K562 (cell line): ENCODE measurements around the gene SCG3. TPM values are rescaled to one million over a fixed set of nuclear protein-coding genes. Genes with fewer than 3 reads are reported as not detected.

ENCODE experiments used
- ATAC-seq: fragments of 200-7000 bp; cut with Tn5 transposase; 3 replicates; pipeline ENCODE4 v1.9.1; 2020; ENCODE audit warnings: moderate library complexity
- BruUV-seq: library from RNA; stranded (reverse); fragments of 400-500 nt; replicated peaks from 2 replicates; lab custom pipeline; 2021; lab: Mats Ljungman, UMichigan
- CTCF ChIA-PET: fragments of 300-600 bp; formaldehyde crosslinking; extraction: SDS; loops from one replicate; lab custom pipeline; 2021; ENCODE audit warnings: low intra/inter-chr PET ratio; lab: Yijun Ruan, JAX
- POLR2A ChIA-PET: fragments of 300-600, 350-650 bp; sonication (Branson Sonifier 250); formaldehyde crosslinking; extraction: SDS; loops from one replicate; lab custom pipeline; 2021; ENCODE audit warnings: antibody characterized with exemption, inconsistent platforms; lab: Yijun Ruan, JAX
- DNase-seq, 4 experiments: peaks; one replicate each; pipeline versions ENCODE4 v3.0.0 to v3.0.0-alpha.2; 2011 to 2018; ENCODE audit warnings: low spot score in 3 of 4, mixed read lengths in 3 of 4; ENCODE audit errors: extremely low read depth in 1 of 4
- FAIRE-seq: peaks from 2 replicates; lab custom pipeline; 2011; peaks lifted over from hg19 to GRCh38; lab: Jason Lieb, UNC
- H2AFZ ChIP-seq: 2 replicates; pipeline ENCODE4 v1.6.0; 2011; ENCODE audit warnings: low read depth, low read length, control low read depth, inconsistent platforms
- H3K27ac ChIP-seq: fragments of 200-600 bp; 3 replicates; pipeline ENCODE4 v1.8.0; 2011; ENCODE audit warnings: low read depth, mild to moderate bottlenecking, control low read depth, inconsistent platforms, low read length, moderate library complexity, mixed read lengths; ENCODE audit errors: extremely low read depth
- H3K27me3 ChIP-seq, 2 experiments: fragments of 300-600 bp in 1 of 2; 2 replicates in 1 of 2; 3 replicates in 1 of 2; pipeline versions ENCODE4 v1.6.0 to v1.8.0; 2011; ENCODE audit warnings: inconsistent platforms in 2 of 2, low read length in 2 of 2, mild to moderate bottlenecking in 1 of 2, mixed read lengths in 1 of 2, moderate library complexity in 1 of 2; ENCODE audit not compliant: control insufficient read depth in 2 of 2, insufficient read depth in 2 of 2
- H3K36me3 ChIP-seq: fragments of 300-600 bp; 3 replicates; pipeline ENCODE4 v1.8.0; 2011; ENCODE audit warnings: mild to moderate bottlenecking, low read length, inconsistent platforms; ENCODE audit not compliant: control insufficient read depth, insufficient read depth
- H3K4me1 ChIP-seq, 2 experiments: fragments of 200-600 bp in 1 of 2; replicated peaks in 1 of 2; 2 replicates in 1 of 2; 3 replicates in 1 of 2; pipeline versions ENCODE4 v1.5.1 to v1.8.0; 2011; ENCODE audit warnings: inconsistent platforms in 2 of 2, low read length in 2 of 2, mild to moderate bottlenecking in 1 of 2, mixed read lengths in 1 of 2, moderate library complexity in 1 of 2; ENCODE audit not compliant: control insufficient read depth in 2 of 2, insufficient read depth in 2 of 2
- H3K4me2 ChIP-seq: 2 replicates; pipeline ENCODE4 v1.6.1; 2011; ENCODE audit warnings: low read length, control low read depth, inconsistent platforms, mixed read lengths; ENCODE audit not compliant: insufficient read depth
- H3K4me3 ChIP-seq: fragments of 200-600 bp; sonication (generic), shearing (Covaris generic); 2 replicates; pipeline ENCODE4 v1.5.1; 2016; ENCODE audit warnings: control low read depth, inconsistent platforms
- H3K79me2 ChIP-seq: fragments of 200-600 bp; 3 replicates; pipeline ENCODE4 v1.8.0; 2011; ENCODE audit warnings: low read length, inconsistent platforms; ENCODE audit not compliant: control insufficient read depth, insufficient read depth
- H3K9ac ChIP-seq, 2 experiments: 2 replicates each; pipeline versions ENCODE4 v1.6.0 to v1.6.1; 2011; ENCODE audit warnings: low read depth in 2 of 2, low read length in 2 of 2, control low read depth in 1 of 2, inconsistent platforms in 1 of 2, mild to moderate bottlenecking in 1 of 2, mixed read lengths in 1 of 2; ENCODE audit not compliant: insufficient read depth in 1 of 2
- H3K9me1 ChIP-seq: one replicate; pipeline ENCODE4 v1.6.0; 2011; ENCODE audit warnings: inconsistent platforms, mild to moderate bottlenecking, low read length, moderate library complexity; ENCODE audit not compliant: control insufficient read depth, insufficient read depth
- H3K9me3 ChIP-seq: replicated peaks from 2 replicates; pipeline ENCODE4 v1.5.1; 2011; ENCODE audit warnings: low read depth, low read length, inconsistent platforms; ENCODE audit not compliant: control insufficient read depth, insufficient read depth
- H4K20me1 ChIP-seq: replicated peaks from 2 replicates; pipeline ENCODE4 v1.6.1; 2011; ENCODE audit warnings: low read length, inconsistent platforms, mixed read lengths; ENCODE audit not compliant: control insufficient read depth, insufficient read depth
- MYBL2 ChIP-seq, 2 experiments: fragments of 450-650 bp in 1 of 2; sonication (generic) in 1 of 2; formaldehyde crosslinking in 1 of 2; IDR thresholded peaks; 2 replicates each; pipeline versions ENCODE4 v1.6.1 to v1.8.1; 2017 to 2022; ENCODE audit warnings: borderline replicate concordance in 1 of 2, inconsistent platforms in 1 of 2, low read depth in 1 of 2, mild to moderate bottlenecking in 1 of 2, missing genetic modification reagents in 1 of 2, moderate library complexity in 1 of 2
- MYC ChIP-seq, 2 experiments: fragments of 250-450 bp in 1 of 2; sonication (Bioruptor Pico) in 1 of 2; IDR thresholded peaks; 2 replicates each; pipeline versions ENCODE4 v1.5.1 to v1.6.1; 2012 to 2021; ENCODE audit warnings: low read depth in 2 of 2, borderline replicate concordance in 1 of 2, improper control_type of control experiment in 1 of 2, low read length in 1 of 2, mild to moderate bottlenecking in 1 of 2, moderate library complexity in 1 of 2
- NFRKB ChIP-seq: fragments of 450-650 bp; IDR thresholded peaks from 2 replicates; pipeline ENCODE4 v1.6.1; 2016; ENCODE audit warnings: low read depth
- RBBP5 ChIP-seq: fragments of 200-600 bp; sonication (generic); IDR thresholded peaks from 2 replicates; pipeline ENCODE4 v1.6.1; 2012; ENCODE audit warnings: borderline replicate concordance, mild to moderate bottlenecking, low read length, control low read depth, inconsistent platforms; ENCODE audit not compliant: insufficient read depth, poor library complexity, severe bottlenecking
- STAT5B ChIP-seq: fragments of 250-450 bp; sonication (Bioruptor Pico); IDR thresholded peaks from 2 replicates; pipeline ENCODE4 v1.8.0; 2021; ENCODE audit warnings: mild to moderate bottlenecking, inconsistent platforms
- ZBTB43 ChIP-seq: sonication (generic); formaldehyde crosslinking; IDR thresholded peaks from 2 replicates; pipeline ENCODE4 v1.8.0; 2023; ENCODE audit warnings: mild to moderate bottlenecking, missing genetic modification reagents
- WGBS: fragments of 100-300 bp; shearing (Covaris generic); methylation state at CpG from one replicate; pipeline ENCODE4 v1.1.6; 2016; ENCODE audit warnings: low coverage, mixed read lengths; ENCODE audit not compliant: insufficient coverage; ENCODE audit errors: missing lambda C conversion rate; 5-methylcytosine and 5-hydroxymethylcytosine counted together
- in situ Hi-C: fragments of 300-500 bp; cut with MboI; formaldehyde crosslinking; loops from 4 replicates; pipeline ENCODE4 v1.15.0; 2018; ENCODE audit warnings: inconsistent platforms, mixed read lengths
- intact Hi-C: fragments of 100-400 bp; cut with micrococcal nuclease; formaldehyde crosslinking; loops from 2 replicates; pipeline ENCODE4 v1.14.2; 2022
- polyA plus RNA-seq, 8 experiments: library from polyadenylated mRNA; depleted of rRNA in 4 of 8; stranded (reverse) in 5 of 8; unstranded in 3 of 8; fragments of >200 nt; fragmentation: Nextera tagmentation in 2 of 8; fragmentation: Illumina TruSeq in 1 of 8; extraction: Ambion mirVana in 2 of 8; extraction: Trizol in 1 of 8; gene quantifications; 2 replicates each; pipeline versions ENCODE4 v1.2.1 to v1.2.3, GENCODE V29; 2011 to 2014; ENCODE audit warnings: inconsistent platforms in 1 of 8, missing spikeins in 1 of 8
- total RNA-seq, 7 experiments: library from RNA; depleted of rRNA in 6 of 7; stranded (reverse); fragments of >200 nt in 6 of 7; fragmentation: Illumina TruSeq in 2 of 7; extraction: Trizol in 2 of 7; gene quantifications; 2 replicates each; pipeline versions ENCODE4 v1.2.1 to v1.2.3, GENCODE V29; 2011 to 2021; ENCODE audit warnings: low replicate concordance in 1 of 7
- TF ChIP-seq, protein P1 (sequence below), 2 experiments: IDR thresholded peaks in 1 of 2; conservative IDR thresholded peaks in 1 of 2; 2 replicates each; pipeline ENCODE4 v1.6.1; 2016; ENCODE audit warnings: low read depth in 2 of 2, mild to moderate bottlenecking in 1 of 2, missing compliant biosample characterization in 1 of 2, missing genetic modification characterization in 1 of 2, moderate library complexity in 1 of 2
- TF ChIP-seq, protein P2 (sequence below), 3 experiments: fragments of 200-800 bp in 1 of 3; fragments of 250-450 bp in 1 of 3; fragments of 450-650 bp in 1 of 3; sonication (Bioruptor Pico) in 1 of 3; sonication (Bioruptor generic) in 1 of 3; formaldehyde crosslinking in 1 of 3; IDR thresholded peaks; 2 replicates each; pipeline versions ENCODE4 v1.6.1 to v1.8.0; 2016 to 2022; ENCODE audit warnings: mild to moderate bottlenecking in 2 of 3, missing genetic modification characterization in 2 of 3, missing compliant biosample characterization in 1 of 3, moderate library complexity in 1 of 3

Gene SCG3
- total and polyA plus RNA-seq, 9 of the 15 experiments (the other 6 are each of a cell fraction or from before 2014, with no cell fraction given): 13.0 to 43.8 (median 21.0) TPM

- ATAC-seq: peak; percentile 70
- FAIRE-seq: peak; percentile 29
- Histone ChIP-seq H3K4me1 (peaks cover 14 to 24% of the 10 kb centered on the region in 2 experiments; a peak in 4 of 5 replicates), H3K27me3 (no peaks in the 10 kb centered on the region; a peak in 1 of 5 replicates), H3K9ac (peak overlapping the region; percentile 16 to 90; a peak in 3 of 4 replicates), H4K20me1 (no peaks in the 10 kb centered on the region), H3K4me3 (peak overlapping the region; percentile 64), H3K27ac (no peak overlapping the region; the same call in 2 of the 3 replicates), H3K36me3 (no peaks in the 10 kb centered on the region; the same call in 1 of the 3 replicates), H3K9me3 (no peaks in the 10 kb centered on the region), H3K9me1 (no peaks in the 10 kb centered on the region), H3K79me2 (no peaks in the 10 kb centered on the region; the same call in 2 of the 3 replicates), H2AFZ (peak overlapping the region; percentile 91), H3K4me2 (peak overlapping the region; percentile 80)
- intact Hi-C loops (no loop called here), in situ Hi-C loops (no loop called here)
- no TSS peak for BruUV-seq
- ChIA-PET CTCF (no interaction called here), POLR2A (interaction anchor here (0.6 kb wide), 1 partner anchor 13 kb away, joined by 4 read pairs; no protein-coding TSS in a partner anchor)
- 2% methylated on average over 48 of the region's 71 CpGs for WGBS
- DNase-seq: peak; percentile 43 to 67 (median 48)
- TF ChIP-seq NFRKB (no peak), STAT5B (CRISPR knock-in tag) (no peak), ZBTB43 (no peak), RBBP5 (peak; percentile 50), MYC (IDR thresholded peaks at IDR 0.05; ENCODE audit: low read depth, low read length) (peak; percentile 42; the same call in 1 of the 2 replicates), MYC (CRISPR knock-in tag; IDR thresholded peaks at IDR 0.05; ENCODE audit: borderline replicate concordance, low read depth) (no peak), MYBL2 (IDR thresholded peaks at IDR 0.05; ENCODE audit: low read depth) (no peak), MYBL2 (CRISPR knock-in tag; IDR thresholded peaks at IDR 0.05; ENCODE audit: borderline replicate concordance) (no peak)
- TF ChIP-seq, protein P1, sequence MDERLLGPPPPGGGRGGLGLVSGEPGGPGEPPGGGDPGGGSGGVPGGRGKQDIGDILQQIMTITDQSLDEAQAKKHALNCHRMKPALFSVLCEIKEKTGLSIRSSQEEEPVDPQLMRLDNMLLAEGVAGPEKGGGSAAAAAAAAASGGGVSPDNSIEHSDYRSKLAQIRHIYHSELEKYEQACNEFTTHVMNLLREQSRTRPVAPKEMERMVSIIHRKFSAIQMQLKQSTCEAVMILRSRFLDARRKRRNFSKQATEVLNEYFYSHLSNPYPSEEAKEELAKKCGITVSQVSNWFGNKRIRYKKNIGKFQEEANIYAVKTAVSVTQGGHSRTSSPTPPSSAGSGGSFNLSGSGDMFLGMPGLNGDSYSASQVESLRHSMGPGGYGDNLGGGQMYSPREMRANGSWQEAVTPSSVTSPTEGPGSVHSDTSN (CRISPR knock-in tag; IDR thresholded peaks at IDR 0.05; ENCODE audit: low read depth): no peak
- TF ChIP-seq, protein P1 (tag; conservative IDR thresholded peaks at IDR 0.05; ENCODE audit: low read depth): 0 out of 2 replicates have a peak, but pooled peaks have one; percentile 10
- TF ChIP-seq, protein P2, sequence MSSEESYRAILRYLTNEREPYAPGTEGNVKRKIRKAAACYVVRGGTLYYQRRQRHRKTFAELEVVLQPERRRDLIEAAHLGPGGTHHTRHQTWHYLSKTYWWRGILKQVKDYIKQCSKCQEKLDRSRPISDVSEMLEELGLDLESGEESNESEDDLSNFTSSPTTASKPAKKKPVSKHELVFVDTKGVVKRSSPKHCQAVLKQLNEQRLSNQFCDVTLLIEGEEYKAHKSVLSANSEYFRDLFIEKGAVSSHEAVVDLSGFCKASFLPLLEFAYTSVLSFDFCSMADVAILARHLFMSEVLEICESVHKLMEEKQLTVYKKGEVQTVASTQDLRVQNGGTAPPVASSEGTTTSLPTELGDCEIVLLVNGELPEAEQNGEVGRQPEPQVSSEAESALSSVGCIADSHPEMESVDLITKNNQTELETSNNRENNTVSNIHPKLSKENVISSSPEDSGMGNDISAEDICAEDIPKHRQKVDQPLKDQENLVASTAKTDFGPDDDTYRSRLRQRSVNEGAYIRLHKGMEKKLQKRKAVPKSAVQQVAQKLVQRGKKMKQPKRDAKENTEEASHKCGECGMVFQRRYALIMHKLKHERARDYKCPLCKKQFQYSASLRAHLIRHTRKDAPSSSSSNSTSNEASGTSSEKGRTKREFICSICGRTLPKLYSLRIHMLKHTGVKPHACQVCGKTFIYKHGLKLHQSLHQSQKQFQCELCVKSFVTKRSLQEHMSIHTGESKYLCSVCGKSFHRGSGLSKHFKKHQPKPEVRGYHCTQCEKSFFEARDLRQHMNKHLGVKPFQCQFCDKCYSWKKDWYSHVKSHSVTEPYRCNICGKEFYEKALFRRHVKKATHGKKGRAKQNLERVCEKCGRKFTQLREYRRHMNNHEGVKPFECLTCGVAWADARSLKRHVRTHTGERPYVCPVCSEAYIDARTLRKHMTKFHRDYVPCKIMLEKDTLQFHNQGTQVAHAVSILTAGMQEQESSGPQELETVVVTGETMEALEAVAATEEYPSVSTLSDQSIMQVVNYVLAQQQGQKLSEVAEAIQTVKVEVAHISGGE (CRISPR knock-in tag; IDR thresholded peaks at IDR 0.05): peak in 1 of 3 experiments; percentile 66; a peak in 2 of 6 replicates
Observed at GRCh38 chr15:51751697-51752683, 70.7 kb downstream of the SCG3 start.
